Suprapubic skin (tissue), 3 donors: ENCODE measurements around the gene CDH13.

Experiments used
- POLR2A ChIP-seq, 2 donors: fragments of 450-650 bp; IDR thresholded peaks; one replicate each; pipeline ENCODE4 v1.6.1; 2017; ENCODE audit warnings: antibody characterized with exemption in 2 of 2, mild to moderate bottlenecking in 2 of 2, moderate library complexity in 2 of 2
- TF ChIP-seq, protein P1 (sequence below), 2 donors: fragments of 200-600 bp in 1 of 2; fragments of 450-650 bp in 1 of 2; sonication (generic) in 1 of 2; IDR thresholded peaks; one replicate each; pipeline ENCODE4 v1.5.1; 2016 to 2019; ENCODE audit warnings: antibody characterized with exemption in 2 of 2, mild to moderate bottlenecking in 1 of 2, moderate library complexity in 1 of 2

DNA sequence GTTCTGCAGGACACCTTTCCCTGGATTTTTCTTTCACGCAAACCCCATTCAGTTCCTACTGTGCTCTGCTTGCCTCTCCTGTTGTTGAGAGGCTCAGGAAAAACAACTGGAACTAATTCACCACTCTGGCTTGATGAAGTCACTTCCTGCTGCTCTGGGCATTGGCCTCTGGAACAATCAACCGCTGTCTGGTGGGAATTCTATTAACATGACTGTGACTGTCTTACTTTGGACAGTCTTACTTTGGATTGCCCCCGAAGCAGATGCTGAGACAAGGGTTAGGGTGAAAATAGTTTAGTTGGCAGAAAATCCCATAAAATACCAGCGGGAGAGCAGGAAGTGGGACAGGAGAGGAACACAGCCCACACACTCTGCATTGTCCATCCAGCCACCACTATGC is 1091.0 kb downstream of the CDH13 start:
- TF ChIP-seq, protein P1, sequence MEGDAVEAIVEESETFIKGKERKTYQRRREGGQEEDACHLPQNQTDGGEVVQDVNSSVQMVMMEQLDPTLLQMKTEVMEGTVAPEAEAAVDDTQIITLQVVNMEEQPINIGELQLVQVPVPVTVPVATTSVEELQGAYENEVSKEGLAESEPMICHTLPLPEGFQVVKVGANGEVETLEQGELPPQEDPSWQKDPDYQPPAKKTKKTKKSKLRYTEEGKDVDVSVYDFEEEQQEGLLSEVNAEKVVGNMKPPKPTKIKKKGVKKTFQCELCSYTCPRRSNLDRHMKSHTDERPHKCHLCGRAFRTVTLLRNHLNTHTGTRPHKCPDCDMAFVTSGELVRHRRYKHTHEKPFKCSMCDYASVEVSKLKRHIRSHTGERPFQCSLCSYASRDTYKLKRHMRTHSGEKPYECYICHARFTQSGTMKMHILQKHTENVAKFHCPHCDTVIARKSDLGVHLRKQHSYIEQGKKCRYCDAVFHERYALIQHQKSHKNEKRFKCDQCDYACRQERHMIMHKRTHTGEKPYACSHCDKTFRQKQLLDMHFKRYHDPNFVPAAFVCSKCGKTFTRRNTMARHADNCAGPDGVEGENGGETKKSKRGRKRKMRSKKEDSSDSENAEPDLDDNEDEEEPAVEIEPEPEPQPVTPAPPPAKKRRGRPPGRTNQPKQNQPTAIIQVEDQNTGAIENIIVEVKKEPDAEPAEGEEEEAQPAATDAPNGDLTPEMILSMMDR (IDR thresholded peaks at IDR 0.05) = no peak
- TF ChIP-seq POLR2A (IDR thresholded peaks at IDR 0.05) = no peak
